CD4-positive, alpha-beta T cell treated with Interleukin-15 for 1 hour (primary cell): ENCODE results near the gene TYW5.
"Not testable (repeated sequence)": the region's sequence is repeated elsewhere in the genome, so short reads cannot be mapped to it uniquely, and the experiment has no call there.

Experiments
- DNase-seq: peaks from one replicate; pipeline ENCODE4 v3.0.0-alpha.2; 2020

The TYW5 gene

GRCh38 chr2:199912553-199913114 is 42.7 kb downstream of the TYW5 start:
- DNase-seq, result not testable (repeated sequence)

GRCh38 chr2:199911877-199912161 is 43.5 kb downstream of the TYW5 start:
- DNase-seq, result no peak

- peak; percentile 92 for DNase-seq
These were observed 44.0 kb downstream of the TYW5 start, which contains the start of gene C2orf69 for GRCh38 chr2:199911052-199911876. Gene C2orf69, plus strand, starts transcription at chr2:199911293. Its CDS starts 146 bp downstream, at chr2:199911439.

- DNase-seq, result no peak
These were observed 44.8 kb downstream of the TYW5 start for GRCh38 chr2:199910338-199911051.

GRCh38 chr2:199907008-199907714 is 48.1 kb downstream of the TYW5 start:
- DNase-seq, result no peak

- no peak for DNase-seq
These were observed 52.2 kb downstream of the TYW5 start for GRCh38 chr2:199903111-199903510.

- no peak for DNase-seq
These were observed 52.7 kb downstream of the TYW5 start for GRCh38 chr2:199902486-199903110.

GRCh38 chr2:199901942-199902341 is 53.3 kb downstream of the TYW5 start:
- no peak for DNase-seq

- no peak for DNase-seq
These were observed 58.7 kb downstream of the TYW5 start for GRCh38 chr2:199896617-199897016.

GRCh38 chr2:199895406-199895805 is 59.9 kb downstream of the TYW5 start:
- no peak for DNase-seq

- no peak for DNase-seq
These were observed 71.6 kb downstream of the TYW5 start for GRCh38 chr2:199883474-199884212.

- no peak for DNase-seq
These were observed 72.6 kb downstream of the TYW5 start for GRCh38 chr2:199882667-199883066.
